ENCODE results near the gene HOOK2.

DNA sequence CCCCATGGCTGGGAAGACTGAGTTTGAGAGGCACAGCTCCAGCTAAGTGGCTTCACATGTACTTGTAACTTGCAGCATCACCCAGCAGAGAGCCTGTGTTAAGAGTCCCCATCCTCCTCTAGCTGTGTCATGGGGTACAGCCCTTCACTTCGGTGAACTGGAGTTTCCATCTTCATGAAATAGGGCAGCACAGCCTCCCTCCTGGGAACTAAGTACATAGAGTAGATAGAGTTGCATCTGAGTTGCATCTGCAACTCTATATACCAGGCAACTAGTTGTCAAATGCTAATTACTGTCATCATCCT, 25.1 kb upstream of the HOOK2 start:
- TF ChIP-seq, protein P1, sequence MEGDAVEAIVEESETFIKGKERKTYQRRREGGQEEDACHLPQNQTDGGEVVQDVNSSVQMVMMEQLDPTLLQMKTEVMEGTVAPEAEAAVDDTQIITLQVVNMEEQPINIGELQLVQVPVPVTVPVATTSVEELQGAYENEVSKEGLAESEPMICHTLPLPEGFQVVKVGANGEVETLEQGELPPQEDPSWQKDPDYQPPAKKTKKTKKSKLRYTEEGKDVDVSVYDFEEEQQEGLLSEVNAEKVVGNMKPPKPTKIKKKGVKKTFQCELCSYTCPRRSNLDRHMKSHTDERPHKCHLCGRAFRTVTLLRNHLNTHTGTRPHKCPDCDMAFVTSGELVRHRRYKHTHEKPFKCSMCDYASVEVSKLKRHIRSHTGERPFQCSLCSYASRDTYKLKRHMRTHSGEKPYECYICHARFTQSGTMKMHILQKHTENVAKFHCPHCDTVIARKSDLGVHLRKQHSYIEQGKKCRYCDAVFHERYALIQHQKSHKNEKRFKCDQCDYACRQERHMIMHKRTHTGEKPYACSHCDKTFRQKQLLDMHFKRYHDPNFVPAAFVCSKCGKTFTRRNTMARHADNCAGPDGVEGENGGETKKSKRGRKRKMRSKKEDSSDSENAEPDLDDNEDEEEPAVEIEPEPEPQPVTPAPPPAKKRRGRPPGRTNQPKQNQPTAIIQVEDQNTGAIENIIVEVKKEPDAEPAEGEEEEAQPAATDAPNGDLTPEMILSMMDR (conservative IDR thresholded peaks at IDR 0.05; ENCODE audit: low read depth in 2 of 2), result no peak
- TF ChIP-seq POLR2AphosphoS5 (IDR thresholded peaks at IDR 0.05; ENCODE audit: low read depth) (no peak), EZH2 (IDR thresholded peaks at IDR 0.05; ENCODE audit: low read depth, unreplicated experiment) (no peak), EZH2phosphoT487 (IDR thresholded peaks at IDR 0.05; ENCODE audit: unreplicated experiment) (no peak), JUNB (IDR thresholded peaks at IDR 0.05; ENCODE audit: unreplicated experiment) (no peak), NANOG (IDR thresholded peaks at IDR 0.05; ENCODE audit: borderline replicate concordance) (no peak), ZNF114 (CRISPR knock-in tag; IDR thresholded peaks at IDR 0.05) (no peak), CREB1 (CRISPR knock-in tag; IDR thresholded peaks at IDR 0.05; ENCODE audit: low read depth) (no peak)
- TF ChIP-seq, protein P2, sequence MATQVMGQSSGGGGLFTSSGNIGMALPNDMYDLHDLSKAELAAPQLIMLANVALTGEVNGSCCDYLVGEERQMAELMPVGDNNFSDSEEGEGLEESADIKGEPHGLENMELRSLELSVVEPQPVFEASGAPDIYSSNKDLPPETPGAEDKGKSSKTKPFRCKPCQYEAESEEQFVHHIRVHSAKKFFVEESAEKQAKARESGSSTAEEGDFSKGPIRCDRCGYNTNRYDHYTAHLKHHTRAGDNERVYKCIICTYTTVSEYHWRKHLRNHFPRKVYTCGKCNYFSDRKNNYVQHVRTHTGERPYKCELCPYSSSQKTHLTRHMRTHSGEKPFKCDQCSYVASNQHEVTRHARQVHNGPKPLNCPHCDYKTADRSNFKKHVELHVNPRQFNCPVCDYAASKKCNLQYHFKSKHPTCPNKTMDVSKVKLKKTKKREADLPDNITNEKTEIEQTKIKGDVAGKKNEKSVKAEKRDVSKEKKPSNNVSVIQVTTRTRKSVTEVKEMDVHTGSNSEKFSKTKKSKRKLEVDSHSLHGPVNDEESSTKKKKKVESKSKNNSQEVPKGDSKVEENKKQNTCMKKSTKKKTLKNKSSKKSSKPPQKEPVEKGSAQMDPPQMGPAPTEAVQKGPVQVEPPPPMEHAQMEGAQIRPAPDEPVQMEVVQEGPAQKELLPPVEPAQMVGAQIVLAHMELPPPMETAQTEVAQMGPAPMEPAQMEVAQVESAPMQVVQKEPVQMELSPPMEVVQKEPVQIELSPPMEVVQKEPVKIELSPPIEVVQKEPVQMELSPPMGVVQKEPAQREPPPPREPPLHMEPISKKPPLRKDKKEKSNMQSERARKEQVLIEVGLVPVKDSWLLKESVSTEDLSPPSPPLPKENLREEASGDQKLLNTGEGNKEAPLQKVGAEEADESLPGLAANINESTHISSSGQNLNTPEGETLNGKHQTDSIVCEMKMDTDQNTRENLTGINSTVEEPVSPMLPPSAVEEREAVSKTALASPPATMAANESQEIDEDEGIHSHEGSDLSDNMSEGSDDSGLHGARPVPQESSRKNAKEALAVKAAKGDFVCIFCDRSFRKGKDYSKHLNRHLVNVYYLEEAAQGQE (IDR thresholded peaks at IDR 0.05; ENCODE audit: unreplicated experiment), result no peak
- TF ChIP-seq, protein P3, sequence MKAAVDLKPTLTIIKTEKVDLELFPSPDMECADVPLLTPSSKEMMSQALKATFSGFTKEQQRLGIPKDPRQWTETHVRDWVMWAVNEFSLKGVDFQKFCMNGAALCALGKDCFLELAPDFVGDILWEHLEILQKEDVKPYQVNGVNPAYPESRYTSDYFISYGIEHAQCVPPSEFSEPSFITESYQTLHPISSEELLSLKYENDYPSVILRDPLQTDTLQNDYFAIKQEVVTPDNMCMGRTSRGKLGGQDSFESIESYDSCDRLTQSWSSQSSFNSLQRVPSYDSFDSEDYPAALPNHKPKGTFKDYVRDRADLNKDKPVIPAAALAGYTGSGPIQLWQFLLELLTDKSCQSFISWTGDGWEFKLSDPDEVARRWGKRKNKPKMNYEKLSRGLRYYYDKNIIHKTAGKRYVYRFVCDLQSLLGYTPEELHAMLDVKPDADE (IDR thresholded peaks at IDR 0.05), result no peak
